HT1080 (cell line): ENCODE data around the gene CTBP2. TPM values are rescaled to one million over a fixed set of nuclear protein-coding genes. Genes with fewer than 3 reads are reported as not detected.
"Not testable (repeated sequence)": the region's sequence is repeated elsewhere in the genome, so short reads cannot be mapped to it uniquely, and the experiment has no call there.

Experiments
- DNase-seq: peaks from one replicate; pipeline ENCODE4 v3.0.0-alpha.2; 2015; ENCODE audit warnings: low read depth
- total RNA-seq: library from RNA; depleted of rRNA; stranded (reverse); fragments of >200 nt; shearing (Covaris generic); gene quantifications from 2 replicates; pipeline ENCODE4 v1.2.3, GENCODE V29; 2014

Gene CTBP2
- total RNA-seq, 1 experiment from 2014 or later = 87.9 TPM

- no peak for DNase-seq
Measured at GRCh38 chr10:125066764-125067450, 93.5 kb downstream of the CTBP2 start.

DNA sequence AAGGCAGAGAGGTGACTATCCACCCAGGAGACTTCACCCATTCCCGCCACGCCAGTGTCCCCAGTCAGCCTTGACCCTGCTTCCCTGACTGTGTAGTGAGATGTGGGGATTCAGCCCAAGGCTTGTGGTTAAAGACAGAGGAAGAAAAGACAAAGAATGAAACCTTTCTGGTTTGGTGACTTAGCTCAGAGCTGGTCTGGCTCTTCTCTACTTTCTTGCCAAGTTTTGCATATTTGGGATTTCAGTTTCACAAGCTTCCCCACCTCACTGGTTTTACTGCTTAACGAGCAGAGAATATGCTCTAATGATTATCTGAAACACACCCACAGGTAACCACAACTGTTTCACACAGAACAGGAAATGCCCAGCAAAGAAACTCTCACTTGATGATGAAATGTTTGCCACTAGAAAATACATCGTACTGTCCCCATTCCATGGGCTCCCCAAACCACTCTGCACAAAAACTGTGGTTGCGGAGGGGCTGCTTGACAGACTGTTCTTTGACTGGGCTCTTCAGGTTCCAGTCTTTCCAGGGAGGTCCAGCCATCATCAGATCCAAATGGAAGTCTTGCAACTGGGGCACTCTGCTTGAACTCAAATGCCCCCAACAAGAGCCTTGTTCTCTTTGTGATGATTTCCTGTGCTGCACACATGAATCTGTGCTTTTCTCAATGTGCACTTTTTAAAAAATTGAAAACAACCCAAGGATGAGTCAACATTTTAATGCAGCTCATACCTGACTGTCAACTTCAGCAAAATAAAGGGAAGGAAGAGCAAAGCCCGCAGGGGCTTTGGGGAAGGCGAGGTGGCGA, 95.5 kb downstream of the CTBP2 start:
- DNase-seq = peak; percentile 49

DNA sequence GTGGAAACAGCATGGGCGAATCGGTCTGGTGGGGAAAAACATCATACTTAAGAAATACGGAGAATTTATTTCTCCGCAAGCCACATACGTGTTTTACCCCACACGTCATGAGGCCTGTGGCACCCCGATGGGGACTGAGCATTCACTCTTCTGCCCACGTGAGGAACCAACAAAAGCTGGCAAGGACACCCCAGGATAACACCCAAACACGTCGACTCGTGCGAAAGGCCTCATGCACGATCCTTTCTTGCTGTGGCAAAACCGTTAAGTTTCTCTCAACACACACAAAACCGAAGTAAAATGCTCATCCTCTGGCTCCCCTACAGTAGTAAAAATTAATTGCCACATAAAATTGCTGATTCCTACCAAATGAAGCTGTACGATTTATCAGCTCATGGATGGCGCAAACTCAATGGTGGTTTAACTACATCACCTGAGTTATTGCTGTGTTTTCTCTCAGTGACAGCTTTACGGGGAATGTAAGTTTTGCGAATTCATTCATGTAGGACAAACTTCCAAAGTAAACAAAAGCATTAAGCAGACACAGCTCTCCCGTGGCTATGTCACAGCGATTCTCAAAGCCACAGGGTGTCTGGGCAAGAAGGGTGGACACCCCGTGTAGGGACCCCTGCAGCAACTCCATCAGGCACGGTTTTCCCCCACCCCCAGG, 97.0 kb downstream of the CTBP2 start:
- no peak for DNase-seq

DNA sequence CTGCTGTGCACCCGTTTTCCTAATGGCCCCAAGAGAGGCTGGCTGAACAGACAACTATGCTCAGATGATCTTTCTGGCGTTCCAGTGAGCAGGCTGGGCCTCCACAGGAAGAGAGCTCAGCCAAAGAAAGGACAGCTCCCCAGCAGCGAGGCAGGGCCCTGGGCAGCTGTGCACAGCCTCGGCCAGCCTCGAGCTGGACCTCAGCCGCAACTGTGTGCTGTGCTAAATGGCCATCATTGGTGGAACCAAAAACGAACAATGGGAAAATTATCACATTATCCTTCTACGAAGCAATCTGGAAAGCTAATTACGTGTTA, 97.5 kb downstream of the CTBP2 start:
- no peak for DNase-seq

DNA sequence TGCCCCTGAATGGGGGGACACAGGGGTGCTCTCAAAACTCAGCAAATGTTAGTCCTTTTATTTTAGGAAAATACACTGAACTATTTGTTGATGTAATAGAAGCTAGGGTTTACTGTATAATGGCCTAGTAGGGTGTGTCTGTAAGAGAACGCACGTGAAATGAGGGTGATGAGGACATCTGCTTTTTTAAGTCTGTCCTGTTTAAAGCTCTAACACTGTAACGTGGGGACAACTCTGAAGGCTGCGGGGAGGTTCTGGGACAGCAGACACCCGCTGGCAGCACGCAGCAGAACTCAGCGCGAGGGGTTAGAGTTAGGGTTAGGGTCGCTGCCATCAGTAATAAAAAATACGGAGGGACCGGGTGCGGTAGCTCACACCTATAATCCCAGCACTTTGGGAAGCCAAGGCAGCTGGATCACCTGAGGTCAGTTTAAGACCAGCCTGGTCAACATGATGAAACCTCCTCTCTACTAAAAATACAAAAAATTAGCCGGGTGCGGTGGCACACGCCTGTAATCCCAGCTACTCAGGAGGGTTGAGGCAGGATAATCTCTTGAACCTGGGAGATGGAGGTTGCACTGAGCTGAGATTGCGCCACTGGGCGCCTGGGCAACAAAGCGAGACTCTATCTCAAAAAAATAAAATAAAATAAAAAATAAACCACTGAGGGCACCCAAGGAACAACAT, 98.0 kb downstream of the CTBP2 start:
- DNase-seq = no peak

DNA sequence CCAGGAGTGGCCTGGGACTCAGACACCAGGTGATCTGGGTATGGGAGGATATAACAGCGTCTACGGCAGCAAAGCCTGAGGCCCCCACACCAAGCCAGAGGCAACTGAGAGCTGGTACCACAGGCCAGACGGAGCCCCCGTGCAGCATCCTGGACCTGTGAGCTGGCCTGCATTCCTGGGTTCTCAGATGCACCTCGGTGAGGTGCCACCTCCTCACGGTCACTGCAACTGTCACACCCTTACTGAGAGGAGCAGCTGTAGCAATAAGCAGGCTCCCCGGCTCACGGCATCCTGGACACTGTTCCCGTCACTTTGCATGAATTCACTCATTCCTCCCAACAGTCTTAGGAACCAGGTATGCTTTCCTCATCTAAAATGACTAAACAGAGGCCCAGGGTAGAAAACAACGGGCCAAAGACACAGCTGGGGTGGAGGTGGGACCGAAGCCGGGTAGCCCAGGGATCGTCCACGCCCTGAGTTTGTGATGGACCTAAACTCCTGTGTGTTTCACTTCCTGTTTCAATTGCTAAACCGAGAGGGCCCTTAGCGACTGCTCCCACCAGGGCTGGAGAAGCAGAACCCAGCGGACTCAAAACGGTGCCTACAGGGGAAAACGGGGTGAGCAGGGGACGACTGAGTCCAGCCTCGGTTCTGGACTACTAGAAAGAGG, 98.7 kb downstream of the CTBP2 start:
- no peak for DNase-seq

DNA sequence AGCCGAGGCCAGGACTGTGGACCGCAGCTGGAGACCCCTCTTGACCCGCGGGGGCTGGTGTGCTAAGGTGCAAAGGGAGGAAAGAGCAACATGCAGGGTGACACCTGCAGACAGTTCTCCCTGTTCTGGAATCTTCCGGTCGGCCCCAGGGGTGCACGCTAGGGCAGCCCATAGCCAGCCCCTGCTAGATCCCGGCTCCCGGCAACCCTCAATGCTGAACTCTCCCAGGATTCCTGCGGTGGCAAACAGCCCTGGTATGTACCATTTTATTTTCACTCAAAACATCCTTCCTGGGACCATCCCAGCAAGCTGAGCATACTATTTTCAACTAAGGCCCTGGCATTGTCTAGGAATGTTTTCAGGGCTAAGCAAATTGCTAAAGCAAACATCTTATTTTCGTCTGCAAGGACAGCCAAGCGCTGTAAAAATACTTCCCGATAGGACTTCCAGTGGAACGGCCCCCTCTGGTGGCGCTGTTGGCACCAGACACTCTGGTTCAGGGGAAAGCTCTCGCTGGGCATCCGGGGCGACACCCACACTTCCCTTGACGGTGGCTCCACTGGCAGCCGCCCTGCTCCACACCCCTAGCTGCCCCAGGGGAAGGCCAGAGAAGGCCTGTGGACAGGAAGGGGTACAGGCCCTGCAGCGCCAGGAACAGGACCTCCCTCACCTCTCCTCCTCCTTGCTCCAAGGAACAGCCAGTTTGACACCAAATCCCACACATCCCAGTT, 99.4 kb downstream of the CTBP2 start:
- DNase-seq = peak; percentile 64

- DNase-seq = no peak
Measured at GRCh38 chr10:125060482-125060825, 99.9 kb downstream of the CTBP2 start.

DNA sequence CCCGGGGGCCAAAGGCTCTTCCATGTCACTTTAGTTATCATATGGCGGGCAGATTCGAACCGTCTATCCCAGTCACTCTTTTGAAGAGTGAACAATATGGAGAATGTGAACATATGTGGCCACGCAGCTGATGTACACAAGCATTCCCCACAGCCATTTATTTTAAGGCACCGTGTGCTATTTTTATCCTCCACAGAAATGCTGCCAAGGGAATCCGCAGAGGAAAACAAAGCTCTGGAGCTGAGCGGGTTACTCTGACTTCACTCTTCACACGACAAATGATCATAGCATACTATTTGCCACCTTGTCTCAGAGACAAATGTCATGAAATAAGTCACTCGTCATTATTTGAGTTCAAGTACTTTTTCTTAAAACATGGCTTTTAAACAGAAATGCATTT, 100.3 kb downstream of the CTBP2 start:
- no peak for DNase-seq

GRCh38 chr10:125059348-125059747, 101.0 kb downstream of the CTBP2 start:
- DNase-seq = not testable (repeated sequence)

DNA sequence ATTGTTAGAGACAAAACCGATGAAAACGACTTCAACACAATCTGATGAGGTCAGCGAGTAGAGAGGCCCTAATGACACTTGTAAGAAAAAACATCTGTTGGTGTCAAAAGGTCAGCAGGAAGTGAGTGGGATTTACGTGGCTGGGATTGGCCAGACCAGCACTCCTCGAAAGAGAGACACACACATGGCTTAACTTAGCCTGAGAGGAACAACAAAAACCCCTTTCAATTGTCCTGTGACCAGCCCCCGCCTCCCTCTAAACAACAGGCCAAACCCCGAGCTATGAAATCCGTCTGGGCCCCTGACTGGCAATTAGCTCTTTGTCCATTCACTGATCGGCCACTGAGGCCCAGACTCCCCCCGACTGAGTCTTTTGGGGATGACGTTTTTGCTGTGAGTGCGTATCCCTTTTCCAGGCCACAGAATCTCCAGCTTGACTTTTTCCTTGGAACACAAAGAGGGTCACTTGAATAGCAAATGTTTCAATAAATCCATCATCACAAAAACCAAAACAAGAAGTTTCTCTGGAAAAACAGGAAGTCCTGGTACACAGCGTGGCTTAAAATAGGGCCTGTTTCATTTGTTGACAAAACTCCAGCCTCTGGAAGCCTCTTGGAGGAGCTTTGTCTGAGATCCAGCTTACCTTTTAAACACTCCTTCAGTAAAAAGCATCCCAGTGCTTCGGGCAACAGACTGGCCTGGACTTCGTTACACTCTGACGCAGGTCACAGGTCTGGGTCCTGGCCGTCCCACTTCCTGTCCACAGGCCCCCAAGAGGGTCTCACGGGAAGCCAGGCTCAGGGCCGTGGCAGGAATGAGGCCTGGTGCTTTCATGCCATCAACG, 103.0 kb downstream of the CTBP2 start:
- DNase-seq = peak; percentile 53

GRCh38 chr10:125056161-125057132, 103.9 kb downstream of the CTBP2 start:
- DNase-seq = no peak

DNA sequence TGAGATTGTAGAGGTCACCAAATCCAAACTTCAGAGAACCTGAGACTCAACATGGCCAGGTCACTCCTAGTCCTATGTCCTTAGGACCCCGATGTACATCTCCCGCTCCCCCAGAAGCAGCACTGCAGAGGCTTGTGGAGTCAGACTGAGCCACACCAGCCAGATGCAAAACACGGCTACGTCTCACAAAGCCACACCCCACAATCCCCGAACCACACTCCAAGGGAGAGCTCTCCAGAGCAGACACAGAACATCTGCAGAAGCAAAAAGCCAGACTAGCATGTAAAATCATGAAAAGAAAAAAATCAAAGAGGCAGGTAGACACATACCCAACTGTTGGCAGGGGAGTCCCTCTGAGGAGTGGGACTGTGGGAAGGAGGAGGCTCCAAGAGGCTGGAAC, 104.9 kb downstream of the CTBP2 start:
- DNase-seq = no peak

GRCh38 chr10:125054669-125055268, 105.6 kb downstream of the CTBP2 start:
- no peak for DNase-seq

GRCh38 chr10:125054216-125054615, 106.1 kb downstream of the CTBP2 start:
- no peak for DNase-seq

GRCh38 chr10:125052146-125052545, 108.2 kb downstream of the CTBP2 start:
- no peak for DNase-seq

DNA sequence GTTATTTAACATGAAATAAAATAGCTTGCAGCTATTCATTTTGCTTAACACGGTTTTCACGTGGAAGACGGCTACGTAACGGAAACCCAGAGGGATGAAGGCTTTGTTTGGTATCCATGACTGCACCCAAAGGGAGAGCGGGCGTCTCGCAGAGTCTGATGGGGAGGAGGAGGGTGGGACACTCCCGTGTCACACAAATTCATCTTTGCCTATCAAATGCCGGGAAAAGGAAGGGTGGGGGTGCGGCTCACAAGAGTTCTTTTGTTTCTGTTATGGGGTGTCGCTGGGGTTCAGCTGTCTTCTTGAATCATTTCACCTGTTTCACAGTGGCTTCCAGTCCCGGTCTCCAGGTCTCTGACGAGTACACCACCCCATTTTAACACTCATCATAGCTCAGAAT, 110.0 kb downstream of the CTBP2 start:
- DNase-seq = no peak

DNA sequence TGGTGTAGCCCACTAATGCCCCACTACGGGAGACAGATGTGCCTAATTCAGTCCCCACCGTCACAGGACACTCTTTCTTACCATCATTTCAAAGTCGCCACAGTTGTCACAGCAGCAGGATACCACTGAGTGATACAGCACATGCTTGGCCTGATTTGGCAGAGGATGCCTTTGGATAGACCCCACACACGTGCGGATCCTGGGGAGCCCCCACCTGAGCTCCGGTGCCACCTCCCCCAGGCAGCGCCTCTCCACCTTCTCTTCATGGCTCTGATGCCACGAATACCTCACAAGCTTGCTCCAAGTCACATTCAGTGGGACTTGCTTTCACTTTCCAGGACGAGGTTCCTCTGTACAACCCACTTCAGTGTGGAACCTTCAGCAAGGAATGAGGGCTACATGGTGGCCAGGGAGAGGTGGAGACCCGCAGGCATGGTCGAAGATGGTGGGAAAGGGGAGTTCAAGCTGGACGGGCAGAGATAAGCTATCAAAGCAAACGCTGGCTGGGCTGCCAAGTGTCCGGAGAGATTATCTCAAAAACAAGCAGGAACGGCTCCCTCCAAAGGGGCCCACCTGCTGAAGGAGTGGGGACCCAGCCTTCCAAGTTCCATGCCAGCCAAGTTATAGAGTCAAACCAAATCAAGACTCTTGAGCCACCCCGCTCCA, 111.0 kb downstream of the CTBP2 start:
- DNase-seq = no peak
